ENCODE data around the gene ATP11A.

DNA sequence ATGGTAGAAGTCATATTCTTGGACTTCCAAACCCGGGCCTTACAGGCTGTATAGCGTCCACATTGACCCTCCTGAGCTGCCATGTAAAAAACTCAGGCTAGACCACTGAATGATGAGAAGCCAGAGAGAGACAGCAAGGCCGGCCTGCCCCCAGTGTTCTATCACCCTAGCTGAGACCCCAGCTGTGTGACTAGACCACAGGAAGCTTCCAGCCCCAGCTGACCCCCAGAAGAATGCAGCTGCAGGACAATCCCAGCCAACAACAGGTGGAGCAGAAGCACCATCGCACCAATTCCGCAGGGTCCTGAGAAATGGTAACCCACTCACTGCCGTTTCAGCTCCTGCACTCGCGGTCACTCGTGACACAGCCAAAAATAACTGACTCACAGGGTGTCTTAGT lies 2.9 kb upstream of the ATP11A start:
- no peak for TF ChIP-seq CTCF (IDR thresholded peaks at IDR 0.05)
- TF ChIP-seq EP300 (IDR thresholded peaks at IDR 0.05) = no peak
- TF ChIP-seq POLR2A (IDR thresholded peaks at IDR 0.05) = no peak
